Thoracic aorta (tissue), 2 donors: ENCODE results near the gene SCN3A. TPM values are rescaled to one million over a fixed set of nuclear protein-coding genes. Genes with fewer than 3 reads are reported as not detected.

Source experiments
- ATAC-seq: fragments of 150-250 bp; one replicate; pipeline ENCODE4 v1.8.0; 2017; ENCODE audit warnings: low read depth; ENCODE audit not compliant: insufficient number of reproducible peaks, low FRiP score
- DNase-seq: peaks from one replicate; pipeline ENCODE4 v3.0.0-alpha.2; 2020; ENCODE audit warnings: low spot score
- H3K27ac ChIP-seq, 2 donors: fragments of 200-600 bp; sonication (generic); 1 replicate in 1 of 2; 2 replicates in 1 of 2; pipeline ENCODE4 v1.5.1; 2016; ENCODE audit warnings: mild to moderate bottlenecking in 2 of 2, moderate library complexity in 2 of 2
- H3K27me3 ChIP-seq: fragments of 200-600 bp; sonication (generic); replicated peaks from 2 replicates; pipeline ENCODE4 v1.6.0; 2016; ENCODE audit warnings: mild to moderate bottlenecking; ENCODE audit not compliant: insufficient read depth
- H3K36me3 ChIP-seq: fragments of 200-600 bp; sonication (generic); one replicate; pipeline ENCODE4 v1.5.1; 2016
- H3K4me1 ChIP-seq, 2 donors: fragments of 200-600 bp; sonication (generic); 1 replicate in 1 of 2; 2 replicates in 1 of 2; pipeline versions ENCODE4 v1.5.1 to v1.6.0; 2016; ENCODE audit warnings: low read depth in 2 of 2, mild to moderate bottlenecking in 1 of 2; ENCODE audit not compliant: control insufficient read depth in 1 of 2
- H3K4me3 ChIP-seq: fragments of 200-600 bp; sonication (generic); 2 replicates; pipeline ENCODE4 v1.5.1; 2016; ENCODE audit warnings: mild to moderate bottlenecking
- H3K9me3 ChIP-seq: fragments of 200-600 bp; sonication (generic); 2 replicates; pipeline ENCODE4 v1.5.1; 2016
- total RNA-seq, 2 donors: library from RNA; depleted of rRNA; stranded (reverse); fragments of >200 nt; gene quantifications; one replicate each; pipeline versions ENCODE4 v1.1.0 to v1.2.3, GENCODE V29; 2016
- TF ChIP-seq, protein P1 (sequence below): fragments of 200-600 bp; sonication (generic); IDR thresholded peaks from one replicate; pipeline ENCODE4 v1.5.1; 2019; ENCODE audit warnings: antibody characterized with exemption

Gene SCN3A
- total RNA-seq, 2 donors from 2014 or later, result 6.0 to 8.3 TPM

DNA sequence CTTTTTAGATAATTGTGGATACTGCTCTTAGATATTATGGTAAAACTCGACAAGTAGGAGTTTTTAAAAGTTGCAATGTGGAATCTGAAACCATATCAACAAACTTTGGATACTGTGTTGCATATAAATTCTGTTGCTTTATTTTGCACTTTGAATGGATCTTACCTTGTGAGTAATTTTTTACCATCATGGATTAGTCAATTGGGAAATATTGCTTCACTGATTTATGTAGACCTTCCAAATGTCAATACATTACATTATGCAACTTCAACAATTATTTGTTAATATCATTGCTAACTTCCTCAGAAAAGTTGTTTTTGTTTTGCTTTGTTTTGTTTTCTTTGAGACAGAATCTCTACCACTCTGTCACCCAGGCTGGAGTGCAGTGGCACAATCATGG, 146.5 kb downstream of the SCN3A start:
- H3K4me3 ChIP-seq, result no peak overlapping the region
- H3K27me3 ChIP-seq, result no peaks in the 10 kb centered on the region
- no peaks in the 10 kb centered on the region for H3K4me1 ChIP-seq
- DNase-seq (no peak), ATAC-seq (no peak)
- TF ChIP-seq, protein P1, sequence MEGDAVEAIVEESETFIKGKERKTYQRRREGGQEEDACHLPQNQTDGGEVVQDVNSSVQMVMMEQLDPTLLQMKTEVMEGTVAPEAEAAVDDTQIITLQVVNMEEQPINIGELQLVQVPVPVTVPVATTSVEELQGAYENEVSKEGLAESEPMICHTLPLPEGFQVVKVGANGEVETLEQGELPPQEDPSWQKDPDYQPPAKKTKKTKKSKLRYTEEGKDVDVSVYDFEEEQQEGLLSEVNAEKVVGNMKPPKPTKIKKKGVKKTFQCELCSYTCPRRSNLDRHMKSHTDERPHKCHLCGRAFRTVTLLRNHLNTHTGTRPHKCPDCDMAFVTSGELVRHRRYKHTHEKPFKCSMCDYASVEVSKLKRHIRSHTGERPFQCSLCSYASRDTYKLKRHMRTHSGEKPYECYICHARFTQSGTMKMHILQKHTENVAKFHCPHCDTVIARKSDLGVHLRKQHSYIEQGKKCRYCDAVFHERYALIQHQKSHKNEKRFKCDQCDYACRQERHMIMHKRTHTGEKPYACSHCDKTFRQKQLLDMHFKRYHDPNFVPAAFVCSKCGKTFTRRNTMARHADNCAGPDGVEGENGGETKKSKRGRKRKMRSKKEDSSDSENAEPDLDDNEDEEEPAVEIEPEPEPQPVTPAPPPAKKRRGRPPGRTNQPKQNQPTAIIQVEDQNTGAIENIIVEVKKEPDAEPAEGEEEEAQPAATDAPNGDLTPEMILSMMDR, result no peak
- no peaks in the 10 kb centered on the region for H3K36me3 ChIP-seq
- H3K9me3 ChIP-seq, result no peaks in the 10 kb centered on the region
- H3K27ac ChIP-seq, result no peak overlapping the region

DNA sequence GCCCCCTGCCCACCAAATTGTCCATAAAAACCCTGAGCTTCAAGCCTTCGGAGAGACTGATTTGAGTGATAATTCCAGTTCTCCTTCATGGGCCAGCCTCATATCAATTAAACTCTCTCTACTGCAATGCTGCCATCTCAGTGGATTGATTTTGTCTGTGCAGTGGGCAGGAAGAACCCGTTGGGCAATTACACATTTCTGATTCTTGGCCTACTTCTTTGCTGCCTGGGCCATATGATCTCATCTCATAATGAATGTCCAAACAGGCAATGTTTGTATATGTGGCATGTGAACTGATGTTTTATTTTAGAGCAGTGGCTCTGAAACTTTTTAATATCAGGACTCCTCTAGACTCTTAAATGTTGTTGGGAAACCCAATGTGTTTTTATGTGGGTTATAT, 147.3 kb downstream of the SCN3A start:
- H3K36me3 ChIP-seq, result no peaks in the 10 kb centered on the region
- no peak overlapping the region for H3K27ac ChIP-seq
- ATAC-seq (no peak), DNase-seq (no peak)
- no peak overlapping the region for H3K4me3 ChIP-seq
- H3K27me3 ChIP-seq, result no peaks in the 10 kb centered on the region
- H3K9me3 ChIP-seq, result no peaks in the 10 kb centered on the region
- TF ChIP-seq, protein P1, result no peak
- no peaks in the 10 kb centered on the region for H3K4me1 ChIP-seq

DNA sequence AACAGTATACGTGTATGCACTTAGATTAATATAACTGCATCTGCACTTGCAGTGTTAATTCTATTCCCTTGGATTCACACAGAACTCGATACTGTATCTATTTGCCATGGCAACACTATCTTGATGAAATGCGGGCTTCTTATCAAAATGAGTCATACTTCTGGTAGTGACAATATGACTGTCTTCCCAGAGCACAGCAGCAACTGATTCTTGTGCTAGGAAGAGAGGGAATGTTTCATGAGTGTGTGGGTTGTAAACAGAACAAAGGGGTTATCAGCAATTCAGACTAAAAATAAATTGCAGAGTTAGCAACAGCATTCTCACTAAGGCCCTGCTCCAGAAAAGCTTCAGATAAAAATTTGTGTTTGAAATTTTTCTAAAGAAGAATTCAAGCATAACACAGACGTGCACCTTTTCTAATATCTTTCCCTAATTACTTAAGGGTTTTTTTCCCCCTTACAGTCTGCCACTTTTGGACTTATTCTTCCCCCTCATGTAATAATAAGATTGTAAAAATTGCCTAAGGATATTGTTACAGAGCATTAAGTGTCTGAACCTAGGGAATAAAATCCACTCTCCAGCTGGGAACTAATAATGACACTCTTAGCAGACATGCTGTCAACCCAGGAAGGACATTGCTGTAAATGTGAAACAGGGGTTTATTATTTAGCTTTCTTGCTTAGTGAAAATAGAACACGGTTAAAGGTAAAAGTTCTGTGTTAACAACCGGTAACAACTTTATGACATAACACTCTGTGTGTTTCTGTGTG, 148.6 kb downstream of the SCN3A start:
- ATAC-seq, result no peak
- Histone ChIP-seq H3K4me1 (no peaks in the 10 kb centered on the region), H3K27me3 (no peaks in the 10 kb centered on the region), H3K27ac (no peak overlapping the region), H3K36me3 (no peaks in the 10 kb centered on the region), H3K9me3 (no peaks in the 10 kb centered on the region), H3K4me3 (no peak overlapping the region)
- TF ChIP-seq, protein P1, result no peak
- DNase-seq, result no peak

DNA sequence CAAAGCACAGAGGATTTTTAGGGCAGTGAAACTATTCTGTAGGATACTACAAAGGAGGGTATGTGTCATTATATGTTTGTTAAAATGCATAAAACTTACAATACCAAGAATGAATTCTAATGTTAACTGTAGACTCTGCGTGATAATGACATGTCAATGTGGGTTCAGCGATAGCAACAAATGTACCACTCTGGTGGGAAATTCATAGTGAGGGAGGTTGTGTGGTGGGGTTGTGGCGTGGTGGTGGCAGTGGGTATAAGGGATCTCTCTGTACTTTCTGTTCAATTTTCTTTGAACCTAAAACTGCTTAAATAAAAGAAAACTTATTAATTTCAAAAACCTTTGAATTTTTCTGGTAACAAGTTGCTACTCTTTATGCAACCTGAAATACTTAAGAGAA, 149.2 kb downstream of the SCN3A start:
- Histone ChIP-seq H3K36me3 (no peaks in the 10 kb centered on the region), H3K9me3 (no peaks in the 10 kb centered on the region), H3K4me1 (no peaks in the 10 kb centered on the region), H3K27ac (no peak overlapping the region), H3K27me3 (no peaks in the 10 kb centered on the region), H3K4me3 (no peak overlapping the region)
- TF ChIP-seq, protein P1, result no peak
- DNase-seq (no peak), ATAC-seq (no peak)

DNA sequence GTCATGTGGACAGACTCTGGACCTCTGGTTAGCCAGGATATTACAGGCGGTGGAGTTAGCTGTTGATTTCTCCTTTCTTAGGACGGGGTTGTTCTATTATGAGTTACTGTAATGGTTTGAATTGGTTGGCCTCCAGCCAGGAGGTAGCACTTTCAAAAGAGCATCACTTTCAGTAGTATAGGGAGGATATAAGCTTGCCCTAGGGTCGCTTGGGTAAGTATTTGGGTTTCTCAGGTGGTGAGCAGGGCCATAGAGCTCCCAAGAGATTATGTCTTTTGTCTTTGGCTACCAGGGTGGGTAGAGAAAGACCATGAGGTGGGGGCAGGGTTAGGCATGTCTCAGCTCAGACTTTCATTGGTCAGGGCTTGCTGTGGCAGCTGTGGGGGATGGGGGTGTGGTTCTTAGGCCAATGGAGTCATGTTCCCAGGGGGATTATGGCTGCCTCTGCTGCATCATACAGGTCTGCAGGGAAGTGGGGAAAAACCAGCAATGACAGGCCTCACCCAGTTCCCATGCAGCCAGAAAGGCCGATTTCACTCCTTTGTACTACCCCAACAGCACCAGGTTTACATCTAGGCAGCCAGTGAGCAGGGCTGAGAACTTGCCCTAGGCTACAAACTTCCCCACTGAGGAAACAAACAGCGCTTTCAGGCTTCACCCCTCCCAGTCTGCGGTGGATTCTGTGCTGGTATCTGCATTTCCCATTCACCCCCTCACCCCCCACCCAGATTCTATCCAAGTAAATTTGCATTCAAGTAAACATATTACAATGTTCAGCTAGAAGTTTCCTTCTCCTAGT, 159.1 kb downstream of the SCN3A start:
- Histone ChIP-seq H3K4me3 (no peak overlapping the region), H3K27me3 (no peaks in the 10 kb centered on the region), H3K36me3 (no peaks in the 10 kb centered on the region), H3K27ac (no peak overlapping the region), H3K9me3 (no peaks in the 10 kb centered on the region), H3K4me1 (no peaks in the 10 kb centered on the region)
- DNase-seq (no peak), ATAC-seq (no peak)
- TF ChIP-seq, protein P1, result no peak

Other genes with a start within 250 kb of the SCN3A start
- 1 to 10 TPM in 1 of 2 donors, under 1 TPM in 1; 0.85 to 2.0 TPM for gene SLC38A11, start 248.5 kb downstream of the SCN3A start, total RNA-seq
- 1 to 10 TPM in 1 of 2 donors, not detected in 1; 1.8 TPM for gene SCN2A, start 35.4 kb upstream of the SCN3A start, total RNA-seq